Mucosa of descending colon (tissue), 3 donors: Measurements from ENCODE around the gene MTUS2. TPM values are rescaled to one million over a fixed set of nuclear protein-coding genes. Genes with fewer than 3 reads are reported as not detected.
A peak's percentile ranks its signal among the peaks of the same experiment; 100 is the strongest.

Experiments
- ATAC-seq: fragments of 200-7000 bp; cut with Tn5 transposase; one replicate; pipeline ENCODE4 v1.9.1; 2020; ENCODE audit warnings: mild to moderate bottlenecking, moderate library complexity
- DNase-seq, 3 donors: peaks; one replicate each; pipeline ENCODE4 v3.0.0-alpha.2; 2020
- H3K36me3 ChIP-seq: fragments of 200-600 bp; one replicate; pipeline ENCODE4 v1.8.0; 2021; ENCODE audit warnings: low read depth, mild to moderate bottlenecking
- H3K4me1 ChIP-seq: fragments of 200-600 bp; one replicate; pipeline ENCODE4 v1.8.0; 2021; ENCODE audit warnings: low read depth, mild to moderate bottlenecking
- H3K4me3 ChIP-seq: fragments of 200-600 bp; one replicate; pipeline ENCODE4 v1.8.0; 2021; ENCODE audit warnings: mild to moderate bottlenecking
- H3K9me3 ChIP-seq: fragments of 200-600 bp; one replicate; pipeline ENCODE4 v1.8.0; 2021; ENCODE audit warnings: mild to moderate bottlenecking
- intact Hi-C, 2 donors: fragments of 100-400 bp; cut with DNase I in 1 of 2; cut with micrococcal nuclease in 1 of 2; formaldehyde crosslinking; loops; one replicate each; pipeline versions ENCODE4 v1.11.0 to v1.11.1; 2022; cut with DNase I, micrococcal nuclease
- total RNA-seq, 3 donors: library from RNA; stranded (reverse); fragmentation: NEBNext Ultra II Directional in 2 of 3; extraction: Animal tissue kit (Norgen Biotek cat#: 25700) in 2 of 3; gene quantifications; one replicate each; pipeline versions ENCODE4 v1.2.1 to v1.2.4, GENCODE V29; 2021 to 2023
- TF ChIP-seq, protein P1 (sequence below): fragments of 200-600 bp; IDR thresholded peaks from one replicate; pipeline ENCODE4 v1.8.0; 2022; ENCODE audit warnings: antibody characterized with exemption, mild to moderate bottlenecking
- donor health status: DM: no; HTN: no; CAD: no; lungs with moderate emphysema.
- donor health status: DM: no; HTN: no; CAD: no.
- donor health status: DM: no; HTN: yes; CAD: no.

The MTUS2 gene
- total RNA-seq, 3 donors from 2014 or later, result 0.09 to 0.85 (median 0.60) TPM

- ATAC-seq (no peak), DNase-seq (no peak)
- Histone ChIP-seq H3K4me3 (no peak overlapping the region), H3K36me3 (no peaks in the 10 kb centered on the region), H3K4me1 (no peaks in the 10 kb centered on the region), H3K9me3 (peaks cover 8% of the 10 kb centered on the region)
- TF ChIP-seq, protein P1, sequence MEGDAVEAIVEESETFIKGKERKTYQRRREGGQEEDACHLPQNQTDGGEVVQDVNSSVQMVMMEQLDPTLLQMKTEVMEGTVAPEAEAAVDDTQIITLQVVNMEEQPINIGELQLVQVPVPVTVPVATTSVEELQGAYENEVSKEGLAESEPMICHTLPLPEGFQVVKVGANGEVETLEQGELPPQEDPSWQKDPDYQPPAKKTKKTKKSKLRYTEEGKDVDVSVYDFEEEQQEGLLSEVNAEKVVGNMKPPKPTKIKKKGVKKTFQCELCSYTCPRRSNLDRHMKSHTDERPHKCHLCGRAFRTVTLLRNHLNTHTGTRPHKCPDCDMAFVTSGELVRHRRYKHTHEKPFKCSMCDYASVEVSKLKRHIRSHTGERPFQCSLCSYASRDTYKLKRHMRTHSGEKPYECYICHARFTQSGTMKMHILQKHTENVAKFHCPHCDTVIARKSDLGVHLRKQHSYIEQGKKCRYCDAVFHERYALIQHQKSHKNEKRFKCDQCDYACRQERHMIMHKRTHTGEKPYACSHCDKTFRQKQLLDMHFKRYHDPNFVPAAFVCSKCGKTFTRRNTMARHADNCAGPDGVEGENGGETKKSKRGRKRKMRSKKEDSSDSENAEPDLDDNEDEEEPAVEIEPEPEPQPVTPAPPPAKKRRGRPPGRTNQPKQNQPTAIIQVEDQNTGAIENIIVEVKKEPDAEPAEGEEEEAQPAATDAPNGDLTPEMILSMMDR, result no peak
- intact Hi-C loops, result loop anchor here in 1 of 2 donors (10.0 kb wide), 1 partner anchor 121 kb away; no protein-coding TSS in a partner anchor
Observed at GRCh38 chr13:28805193-28805819, 14.8 kb upstream of the MTUS2 start.

GRCh38 chr13:28817204-28817603 lies 2.9 kb upstream of the MTUS2 start:
- H3K4me3 ChIP-seq, result no peak overlapping the region
- no peaks in the 10 kb centered on the region for H3K9me3 ChIP-seq
- H3K36me3 ChIP-seq, result no peaks in the 10 kb centered on the region
- intact Hi-C loops, result no loop called here
- TF ChIP-seq, protein P1, result no peak
- peaks cover 8% of the 10 kb centered on the region for H3K4me1 ChIP-seq
- no peak for ATAC-seq
- DNase-seq, result no peak

DNA sequence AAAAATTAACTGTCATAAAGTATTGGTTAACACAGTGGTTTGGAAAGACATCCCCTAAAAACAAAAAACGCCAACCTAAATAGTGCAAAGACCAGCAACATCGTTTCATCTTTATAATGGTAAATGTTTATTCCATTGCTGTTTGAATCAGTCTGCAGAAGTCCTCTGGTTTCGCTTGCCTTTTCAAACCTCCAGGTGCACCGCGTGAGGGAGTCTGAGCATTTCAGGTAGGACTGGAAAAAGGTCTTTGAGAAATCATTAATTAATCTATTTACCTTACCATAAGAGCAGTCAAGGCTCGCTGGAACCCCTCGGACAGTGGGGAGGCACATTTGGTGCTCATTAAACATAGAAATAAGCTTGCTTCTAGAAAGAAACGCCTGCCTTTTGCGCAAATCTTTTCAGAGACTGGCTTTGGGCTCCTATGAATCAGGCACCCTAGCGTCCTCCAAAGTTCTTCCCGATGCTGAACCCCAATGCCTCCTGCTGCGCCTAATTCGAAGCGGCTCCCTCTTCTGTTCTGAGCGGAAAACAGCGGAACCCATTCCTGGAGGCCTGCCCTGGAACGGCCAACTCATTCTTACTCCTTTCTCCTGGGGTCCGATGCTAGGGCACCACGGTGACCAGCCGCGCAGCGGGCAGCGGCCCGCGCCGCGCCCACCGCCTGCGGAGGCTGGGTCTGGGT lies 951 bp upstream of the MTUS2 start:
- ATAC-seq (no peak), DNase-seq (no peak)
- Histone ChIP-seq H3K36me3 (no peaks in the 10 kb centered on the region), H3K9me3 (no peaks in the 10 kb centered on the region), H3K4me1 (peaks cover 8% of the 10 kb centered on the region), H3K4me3 (no peak overlapping the region)
- intact Hi-C loops, result no loop called here
- TF ChIP-seq, protein P1, result no peak

- ATAC-seq, result peak; percentile 70
- TF ChIP-seq, protein P1, result no peak
- intact Hi-C loops, result no loop called here
- no peak overlapping the region for H3K4me3 ChIP-seq
- DNase-seq, result peak in 2 of 3 donors; percentile 16 to 54
- no peaks in the 10 kb centered on the region for H3K9me3 ChIP-seq
- no peaks in the 10 kb centered on the region for H3K36me3 ChIP-seq
- peaks cover 8% of the 10 kb centered on the region for H3K4me1 ChIP-seq
Observed at GRCh38 chr13:28819735-28820098, 422 bp upstream of the MTUS2 start.

DNA sequence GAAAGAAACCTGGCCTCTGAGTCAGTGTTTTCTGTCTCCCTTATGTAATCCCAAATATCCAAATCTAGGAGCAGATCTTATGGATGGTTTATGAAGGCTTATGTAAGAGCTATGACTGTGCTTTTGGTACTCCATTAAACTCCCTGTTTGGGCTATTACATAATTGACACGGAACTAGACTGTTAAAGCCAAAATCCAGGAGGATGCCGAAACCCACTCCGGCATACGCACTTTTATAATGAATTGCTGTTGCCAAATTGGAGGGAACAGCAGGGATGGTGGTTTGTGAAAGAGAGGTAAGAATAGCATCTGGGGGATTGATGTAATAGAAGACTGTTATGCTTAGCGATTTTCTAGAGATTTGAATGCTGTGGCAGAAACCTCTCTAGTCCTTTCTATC lies 2.0 kb downstream of the MTUS2 start:
- H3K4me3 ChIP-seq, result no peak overlapping the region
- TF ChIP-seq, protein P1, result no peak
- ATAC-seq (no peak), DNase-seq (no peak)
- H3K36me3 ChIP-seq, result no peaks in the 10 kb centered on the region
- peaks cover 8% of the 10 kb centered on the region for H3K4me1 ChIP-seq
- H3K9me3 ChIP-seq, result no peaks in the 10 kb centered on the region
- intact Hi-C loops, result no loop called here
